COR-L47 (cell line): ENCODE data around the gene CEP83.
A peak's percentile ranks its signal among the peaks of the same experiment; 100 is the strongest.
"Not testable (repeated sequence)": the region's sequence is repeated elsewhere in the genome, so short reads cannot be mapped to it uniquely, and the experiment has no call there.

ENCODE experiments used
- DNase-seq: peaks from one replicate; lab custom pipeline; 2025; lab: John Stamatoyannopoulos, UW

Gene CEP83

DNA sequence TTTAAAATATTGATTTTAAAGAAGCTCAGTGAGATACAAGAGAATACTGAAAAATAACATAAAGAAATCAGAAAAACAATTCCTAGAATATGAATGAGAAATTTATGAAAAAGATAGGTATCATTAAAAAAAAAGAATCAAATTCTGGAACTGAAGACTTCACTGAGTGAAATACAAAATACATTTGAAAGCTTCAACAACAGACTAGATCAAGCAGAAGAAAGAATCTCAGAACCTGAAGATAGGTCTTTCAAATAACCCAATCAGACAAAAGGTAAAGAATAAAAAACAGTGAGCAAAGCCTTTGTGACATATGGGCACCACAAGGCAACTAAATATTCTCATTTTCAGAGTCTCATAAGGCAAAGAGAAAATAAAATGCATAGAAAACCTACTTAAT is 29.4 kb downstream of the CEP83 start:
- no peak for DNase-seq

DNA sequence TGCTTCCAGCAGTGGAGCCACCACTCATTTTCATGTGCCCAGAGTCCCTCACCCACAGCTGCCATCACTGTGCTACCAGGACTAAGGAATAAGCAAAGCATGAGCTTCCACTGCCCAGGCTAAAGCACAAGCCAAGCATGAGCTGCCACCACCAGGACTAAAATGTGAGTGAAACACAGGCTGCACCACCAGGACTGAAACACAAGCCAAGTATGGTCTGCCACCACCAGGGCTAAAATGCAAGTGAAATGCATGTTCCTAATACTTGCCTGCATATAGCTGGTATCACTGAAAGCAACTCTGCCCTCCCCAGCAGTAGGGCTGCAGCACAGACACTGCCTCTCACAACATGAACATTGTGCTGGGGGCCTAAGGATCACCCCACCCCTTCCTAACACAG is 30.0 kb downstream of the CEP83 start:
- no peak for DNase-seq

DNA sequence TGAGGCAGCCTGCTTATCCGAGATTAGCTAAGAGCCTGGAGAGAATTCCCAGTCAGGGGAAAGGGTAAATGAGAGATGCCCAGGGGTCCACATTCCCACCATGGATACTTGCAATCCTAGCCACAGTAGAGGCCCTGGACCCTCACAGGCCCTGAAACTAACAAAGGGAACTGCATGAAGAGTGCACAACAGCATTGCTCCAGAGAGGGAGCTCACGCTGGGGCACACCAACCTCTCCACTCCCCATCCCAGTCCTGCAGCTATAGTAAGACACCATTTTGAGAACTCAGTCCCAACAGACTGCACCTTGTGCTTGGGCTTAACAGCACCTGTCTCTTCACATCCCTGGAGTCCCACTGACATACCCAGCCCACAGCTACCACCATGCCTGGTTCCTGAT is 30.5 kb downstream of the CEP83 start:
- no peak for DNase-seq

DNA sequence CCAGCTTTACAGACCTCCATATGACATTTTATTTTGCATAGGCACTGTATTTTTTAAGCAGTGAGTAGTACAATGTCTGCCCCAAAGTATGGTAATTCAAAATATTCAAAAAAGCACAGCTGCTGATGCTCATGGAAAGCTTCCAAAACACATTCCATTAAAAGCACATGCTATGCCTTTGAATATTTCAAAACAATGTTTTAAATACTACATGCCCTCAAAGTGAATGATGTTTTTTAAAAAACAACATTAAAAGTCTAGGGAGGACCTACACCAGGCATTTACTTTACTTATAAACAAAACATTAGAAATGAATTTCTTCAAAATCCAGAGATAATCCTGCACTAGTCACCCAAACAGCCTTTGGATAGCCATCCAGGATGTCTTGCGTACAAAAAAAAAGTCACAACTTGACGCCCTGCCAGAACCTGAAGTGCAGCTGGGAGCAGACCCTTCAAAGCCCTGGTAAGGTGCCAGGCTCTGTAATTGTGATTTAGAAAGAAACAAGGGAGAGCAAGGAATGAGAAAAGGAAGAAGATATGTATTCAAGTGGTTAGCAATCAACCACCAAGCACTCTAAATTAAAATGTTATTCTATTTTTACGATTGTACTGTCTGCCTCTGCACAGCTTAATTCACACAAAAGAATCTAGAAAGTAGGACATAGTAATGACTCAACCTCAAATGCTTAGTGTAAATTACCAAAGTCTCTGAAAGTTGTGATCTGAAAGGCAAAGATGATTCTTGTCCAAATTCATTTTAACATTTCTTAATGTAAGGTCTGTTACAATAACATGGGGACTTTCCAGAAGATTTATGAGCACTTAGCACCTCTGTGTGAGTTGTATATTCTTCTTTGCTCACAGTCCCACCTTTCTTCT is 31.9 kb downstream of the CEP83 start:
- DNase-seq = peak; percentile 41

DNA sequence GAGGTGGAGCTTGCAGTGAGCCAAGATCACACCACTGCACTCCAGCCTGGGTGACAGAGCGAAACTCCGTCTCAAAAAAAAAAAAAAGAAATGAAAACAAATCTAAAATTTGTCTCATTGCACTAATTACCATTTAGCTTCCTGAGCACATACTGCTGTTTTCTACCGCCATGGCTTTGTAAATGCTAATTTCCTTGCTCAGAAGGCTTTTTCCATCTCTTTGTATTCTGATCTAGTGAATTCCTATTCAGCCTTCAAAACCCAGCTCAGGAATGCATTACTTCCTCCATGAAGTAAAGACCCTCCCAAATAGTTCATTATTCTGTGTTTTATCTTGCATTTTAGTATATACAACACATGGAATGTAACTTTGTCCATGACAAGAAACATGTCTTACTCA is 33.6 kb downstream of the CEP83 start:
- no peak for DNase-seq

DNA sequence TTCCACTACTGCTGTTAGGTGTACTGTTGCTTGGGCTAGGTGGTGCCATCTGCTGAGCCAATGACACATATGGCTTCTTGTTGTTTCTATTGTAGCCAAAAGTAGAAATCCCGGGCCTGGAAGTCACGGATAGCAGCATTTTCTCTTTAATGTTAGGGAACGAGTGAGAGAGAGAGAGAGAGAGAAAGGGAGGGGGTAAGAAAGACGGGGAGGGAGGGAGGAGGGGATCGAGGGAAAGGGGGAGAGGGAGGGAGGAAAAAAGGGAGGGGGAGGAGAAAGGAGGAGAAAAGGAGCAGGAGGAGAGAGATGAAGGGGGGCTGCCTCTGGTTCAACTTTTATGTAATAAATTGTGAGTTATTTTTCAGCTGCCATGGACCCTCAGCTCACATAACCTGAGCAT is 34.8 kb downstream of the CEP83 start:
- not testable (repeated sequence) for DNase-seq

DNA sequence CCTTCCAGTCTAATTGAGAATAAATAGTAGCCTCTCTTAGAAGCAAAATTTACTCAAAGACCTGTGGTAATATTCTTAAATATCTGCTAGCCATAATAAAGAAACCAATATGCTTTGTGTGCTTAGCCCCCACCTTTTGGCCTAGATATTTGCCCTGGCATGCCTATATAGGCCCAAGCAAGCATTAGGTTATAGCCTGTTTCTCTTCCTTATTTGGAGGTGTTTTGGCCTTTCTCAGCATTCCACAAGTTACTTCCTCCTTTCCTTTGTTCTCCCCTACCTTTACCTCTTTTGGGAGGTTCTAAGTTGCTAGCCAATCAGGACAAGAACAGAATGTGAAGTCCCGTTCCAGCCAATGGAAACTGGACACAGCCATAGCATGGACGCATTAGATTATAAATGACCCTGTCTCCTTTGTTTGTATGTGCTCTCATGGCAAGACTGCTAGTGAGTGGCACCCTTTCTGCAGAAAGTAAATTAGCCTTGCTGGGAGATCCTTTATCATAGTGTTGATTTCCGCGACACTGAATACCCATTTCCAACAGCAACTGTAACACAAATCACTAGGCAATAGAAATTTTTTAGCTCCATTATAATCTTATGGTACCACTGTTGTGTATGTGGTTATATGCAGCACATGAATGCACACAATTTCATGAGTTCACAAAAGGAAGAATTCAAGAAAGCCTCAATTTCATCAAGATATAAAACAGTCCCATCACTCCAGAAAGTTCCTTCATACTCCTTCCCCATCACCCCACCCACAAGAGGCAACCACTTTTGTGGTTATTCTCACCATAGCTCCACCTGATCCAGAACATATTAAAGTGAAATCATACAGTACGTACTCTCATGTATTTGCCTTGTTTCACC is 37.6 kb downstream of the CEP83 start:
- DNase-seq = no peak

DNA sequence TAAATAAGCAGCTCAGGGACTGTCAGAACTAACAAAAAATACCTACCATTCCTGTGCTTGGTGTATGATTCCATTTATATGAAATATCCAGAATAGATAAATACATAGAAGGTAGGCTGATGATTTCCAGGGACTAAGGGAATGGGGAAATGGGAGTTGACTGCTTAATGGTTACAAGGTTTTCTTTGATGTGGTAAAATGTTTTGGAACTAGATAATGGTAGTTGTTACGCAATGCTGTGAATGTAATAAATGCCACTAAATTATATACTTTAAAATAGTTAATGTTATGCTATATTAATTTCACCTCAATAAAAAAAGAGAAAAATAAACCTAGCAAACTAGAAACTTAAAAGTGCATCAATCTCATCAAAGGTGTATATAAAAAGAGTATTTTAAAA is 41.1 kb downstream of the CEP83 start:
- DNase-seq = no peak

DNA sequence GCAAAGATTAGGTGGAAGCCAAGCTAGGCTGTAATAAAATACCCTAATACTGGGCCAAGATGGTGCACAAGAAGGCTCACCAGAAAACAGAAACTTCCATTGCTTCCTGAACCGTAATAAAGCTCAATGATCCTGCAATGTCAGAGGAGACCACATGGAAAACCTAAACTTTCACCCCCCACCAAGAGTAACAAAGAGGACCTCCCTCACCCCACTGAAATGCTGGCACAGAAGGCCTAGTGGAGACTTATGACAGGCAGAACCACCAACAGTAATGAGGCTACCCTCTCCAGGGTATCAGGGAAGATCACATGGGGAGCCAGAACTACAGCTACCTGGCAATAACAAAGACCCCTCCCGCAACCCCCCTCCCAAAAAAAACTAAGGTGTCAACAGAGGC is 43.1 kb downstream of the CEP83 start:
- DNase-seq = no peak

DNA sequence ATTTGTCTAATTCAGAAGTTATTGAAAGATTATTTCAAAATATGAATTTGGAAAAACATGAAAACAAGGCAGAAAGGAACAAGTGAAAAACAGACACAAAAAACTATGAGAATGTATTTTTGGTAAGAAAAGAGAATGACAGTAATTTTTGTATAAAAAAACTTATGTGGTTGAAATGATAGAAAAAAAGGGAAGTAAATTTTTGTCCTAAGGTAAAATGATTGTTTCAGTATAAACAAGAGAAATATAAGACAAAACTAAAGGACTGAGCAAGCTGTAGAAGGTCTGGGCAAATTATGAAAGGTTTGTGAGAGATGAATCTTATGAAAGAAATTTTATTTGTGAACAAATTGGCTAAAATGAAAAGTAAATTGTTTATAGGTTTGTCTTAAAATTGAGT is 44.6 kb downstream of the CEP83 start:
- DNase-seq = no peak

DNA sequence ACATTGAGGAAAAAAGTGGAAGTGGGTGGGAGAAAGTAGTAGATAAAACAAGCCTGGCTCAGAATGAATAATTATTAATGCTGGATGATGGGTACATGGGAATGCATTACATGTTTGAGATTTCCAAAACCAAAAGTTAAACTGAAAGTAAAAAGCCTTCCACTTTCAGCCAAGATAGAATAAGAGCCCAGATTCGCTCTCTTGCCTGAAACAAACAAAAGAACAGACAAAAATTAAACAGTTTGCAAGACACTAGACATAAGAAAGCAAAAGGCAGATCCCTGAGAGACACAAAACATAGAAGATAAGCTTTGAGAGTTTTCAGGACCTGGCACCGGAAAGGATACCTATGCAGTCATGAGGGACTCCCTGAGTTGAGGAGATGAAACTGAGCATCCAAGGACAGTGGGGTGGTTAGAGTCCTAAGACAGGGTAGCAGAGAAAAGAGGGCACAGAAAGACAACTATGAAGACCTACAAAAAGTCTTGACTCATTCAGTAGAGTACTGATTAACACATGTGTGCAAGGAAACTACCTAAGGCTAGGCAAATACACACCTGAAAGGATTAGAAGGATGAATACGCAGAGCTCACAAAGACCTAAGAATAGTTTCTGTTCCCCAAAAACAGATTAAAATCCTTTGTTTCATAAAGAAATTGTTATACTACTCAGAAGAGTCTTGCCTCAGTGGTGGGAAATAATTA is 54.1 kb downstream of the CEP83 start:
- no peak for DNase-seq

DNA sequence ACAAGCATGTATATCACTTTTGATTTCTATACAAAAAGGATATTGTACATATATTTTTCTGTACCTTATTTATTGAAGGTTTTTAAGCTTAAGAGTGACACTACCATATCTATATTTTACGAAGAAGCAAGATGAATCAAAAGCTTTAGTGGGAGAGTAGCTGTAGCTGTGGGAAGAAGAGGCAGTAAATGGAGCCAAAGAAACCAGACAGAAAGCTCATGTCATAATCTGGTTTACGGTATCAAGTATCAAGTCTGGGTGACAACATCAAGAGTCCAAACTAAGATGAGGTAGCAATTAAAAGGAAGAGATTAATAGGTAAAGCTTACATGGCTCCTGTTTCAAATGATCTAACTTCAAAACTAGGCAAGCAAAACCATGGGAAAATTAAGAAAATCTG is 54.8 kb downstream of the CEP83 start:
- no peak for DNase-seq

DNA sequence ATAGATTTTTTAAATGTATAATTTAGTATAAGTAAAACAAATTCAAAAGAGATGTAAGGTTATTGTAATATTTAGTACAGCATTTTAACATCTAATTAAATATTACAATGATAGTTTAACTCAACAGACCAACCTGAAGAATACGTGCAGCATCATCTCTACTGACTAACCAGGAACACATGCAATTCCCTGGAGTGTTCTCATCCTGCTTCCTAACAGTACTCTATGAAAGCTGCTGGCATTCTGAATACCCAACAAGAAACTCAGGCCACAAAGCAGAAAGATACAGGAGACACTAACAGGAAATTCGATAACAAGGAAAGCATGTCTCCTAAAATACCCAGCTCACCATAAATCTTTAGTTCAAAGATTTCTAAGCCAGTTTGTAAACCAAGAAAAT is 58.3 kb downstream of the CEP83 start:
- DNase-seq = no peak

DNA sequence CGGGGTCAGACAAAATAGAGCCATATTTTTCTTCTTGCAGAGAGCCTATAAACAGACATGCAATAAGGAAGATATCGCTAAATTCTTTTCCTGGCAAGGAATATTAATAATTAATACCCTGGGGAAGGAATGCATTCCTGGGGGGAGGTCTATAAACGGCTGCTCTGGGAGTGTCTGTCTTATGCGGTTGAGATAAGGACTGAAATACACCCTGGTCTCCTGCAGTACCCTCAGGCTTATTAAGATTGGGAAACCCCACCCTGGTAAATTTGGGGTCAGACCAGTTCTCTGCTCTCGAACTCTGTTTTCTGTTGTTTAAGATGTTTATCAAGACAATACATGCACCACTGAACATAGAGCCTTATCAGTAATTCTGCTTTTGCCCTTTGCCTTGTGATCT is 61.0 kb downstream of the CEP83 start:
- DNase-seq = not testable (repeated sequence)

DNA sequence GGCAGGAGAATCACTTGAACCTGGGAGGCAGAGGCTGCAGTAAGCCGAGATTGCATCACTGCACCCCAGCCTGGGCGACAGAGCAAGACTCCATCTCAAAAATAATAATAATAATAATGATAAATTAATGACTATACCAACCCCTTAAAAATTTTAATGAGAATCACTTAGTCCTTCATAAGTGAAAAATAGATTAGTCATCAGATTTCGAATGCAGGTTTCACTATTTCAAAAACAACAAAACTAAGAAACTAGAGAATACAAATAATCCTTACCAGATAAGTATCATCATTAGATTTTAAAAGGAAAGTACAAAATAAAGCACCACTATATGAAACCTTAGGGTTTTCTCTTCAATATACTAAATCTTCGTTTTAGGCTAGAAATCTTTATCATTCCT is 62.3 kb downstream of the CEP83 start:
- no peak for DNase-seq

DNA sequence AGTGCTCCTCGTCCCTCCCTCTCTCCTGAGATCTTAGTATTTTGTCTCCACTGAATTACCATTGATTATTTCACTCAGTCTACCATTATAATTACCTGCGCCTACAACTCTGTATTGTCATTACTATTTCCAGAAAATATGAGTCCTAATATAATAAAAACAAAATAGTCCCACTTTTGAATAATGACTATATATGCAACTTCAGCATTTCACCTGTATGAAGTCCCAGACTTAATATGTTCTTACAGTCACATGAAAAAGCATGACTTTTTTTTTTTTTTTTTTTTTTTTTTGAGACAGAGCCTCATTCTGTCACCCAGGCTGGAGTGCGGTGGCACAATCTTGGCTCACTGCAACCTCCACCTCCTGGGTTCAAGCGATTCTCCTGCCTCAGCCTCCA is 63.7 kb downstream of the CEP83 start:
- DNase-seq = not testable (repeated sequence)

DNA sequence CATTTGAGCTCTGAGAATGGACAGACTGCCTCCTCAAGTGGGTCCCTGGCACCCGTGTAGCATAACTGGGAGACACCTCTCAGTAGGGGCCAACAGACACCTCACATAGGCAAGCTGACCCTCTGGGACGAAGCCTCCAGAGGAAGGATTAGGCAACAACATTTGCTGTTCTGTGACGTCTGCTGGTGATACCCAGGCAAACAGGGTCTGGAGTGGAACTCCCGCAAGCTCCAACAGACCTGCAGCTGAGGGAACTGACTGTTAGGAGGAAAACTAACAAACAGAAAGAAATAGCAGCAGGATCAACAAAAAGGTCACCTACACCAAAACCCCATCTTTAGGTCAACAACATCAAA is 69.6 kb downstream of the CEP83 start:
- DNase-seq = no peak

DNA sequence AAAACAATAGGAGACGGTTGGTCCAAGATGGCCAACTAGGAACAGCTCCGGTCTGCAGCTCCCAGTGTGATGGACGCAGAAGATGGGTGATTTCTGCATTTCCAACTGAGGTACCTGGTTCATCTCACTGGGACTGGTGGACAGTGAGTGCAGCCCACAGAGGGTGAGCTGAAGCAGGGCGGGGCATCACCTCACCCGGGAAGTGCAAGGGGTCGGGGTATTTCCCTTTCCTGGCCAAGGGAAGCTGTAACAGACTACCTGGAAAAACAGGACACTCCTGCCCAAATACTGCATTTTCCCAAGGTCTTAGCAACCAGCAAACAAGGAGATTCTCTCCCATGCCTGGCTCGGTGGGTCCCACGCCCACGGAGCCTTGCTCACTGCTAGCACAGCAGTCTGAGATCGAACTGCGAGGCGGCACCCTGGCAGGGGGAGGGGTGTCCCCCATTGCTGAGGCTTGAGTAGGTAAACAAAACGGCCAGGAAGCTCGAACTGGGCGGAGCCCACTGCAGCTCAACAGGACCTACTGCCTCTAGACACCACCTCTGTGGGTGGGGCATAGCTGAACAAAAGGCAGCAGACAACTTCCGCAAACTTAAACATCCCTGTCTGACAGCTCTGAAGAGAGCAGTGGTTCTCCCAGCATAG is 70.1 kb downstream of the CEP83 start:
- DNase-seq = not testable (repeated sequence)

DNA sequence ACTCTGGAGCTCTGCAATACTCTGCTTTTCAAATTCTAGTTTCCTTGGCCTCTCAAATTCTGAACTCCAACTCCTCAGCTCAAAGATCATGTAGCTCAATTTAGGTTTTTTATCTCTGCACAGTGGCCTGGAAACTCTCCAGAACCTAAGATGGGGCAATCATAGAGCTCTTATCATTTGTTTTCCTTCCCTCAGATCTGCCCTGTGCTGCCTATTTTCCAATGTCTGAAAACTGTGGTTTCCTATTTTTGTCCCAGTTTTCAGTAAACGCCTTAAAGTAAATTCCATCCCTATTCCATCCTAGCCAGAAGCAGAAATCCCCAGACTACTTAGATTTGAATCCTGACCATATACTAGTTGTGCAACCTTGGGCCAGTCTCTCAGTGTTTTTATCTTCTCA is 73.2 kb downstream of the CEP83 start:
- no peak for DNase-seq

DNA sequence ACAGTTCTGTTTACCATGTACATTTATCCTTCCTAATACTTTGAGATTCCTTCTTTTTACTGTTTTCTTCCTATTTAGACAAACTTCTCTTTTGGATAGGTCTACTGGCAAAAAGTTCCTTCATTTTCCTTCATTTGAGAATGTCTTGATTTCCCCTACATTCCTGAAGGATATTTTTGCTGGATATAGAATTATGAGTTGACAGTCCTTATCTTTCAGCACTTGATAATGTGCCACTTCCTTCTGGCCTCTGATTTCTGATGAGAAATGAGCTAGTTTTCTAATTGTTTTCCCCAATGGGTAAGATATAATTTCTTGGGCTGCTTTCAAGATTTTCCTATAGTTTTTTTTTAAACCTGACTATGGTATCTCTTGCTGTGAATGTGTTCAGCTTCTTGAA is 75.6 kb downstream of the CEP83 start:
- DNase-seq = no peak

DNA sequence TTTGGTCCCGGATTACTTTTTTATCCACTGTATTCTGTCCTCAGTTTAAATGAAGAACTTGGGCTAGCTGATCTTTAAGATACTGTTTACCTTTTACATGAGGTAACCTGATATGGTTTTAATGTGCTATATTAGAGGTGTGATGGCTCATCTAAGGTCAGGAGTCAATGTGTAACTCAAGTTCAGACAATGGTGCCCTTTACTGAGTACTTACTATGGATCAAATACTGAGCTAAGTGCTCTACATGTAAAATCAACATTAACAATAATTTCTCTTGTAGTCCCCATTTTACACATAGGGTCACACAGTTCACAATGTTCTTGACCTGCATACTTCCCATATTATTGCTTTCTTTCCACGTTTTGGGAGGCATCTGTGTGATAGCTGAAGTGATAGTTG is 79.2 kb downstream of the CEP83 start:
- DNase-seq = no peak

DNA sequence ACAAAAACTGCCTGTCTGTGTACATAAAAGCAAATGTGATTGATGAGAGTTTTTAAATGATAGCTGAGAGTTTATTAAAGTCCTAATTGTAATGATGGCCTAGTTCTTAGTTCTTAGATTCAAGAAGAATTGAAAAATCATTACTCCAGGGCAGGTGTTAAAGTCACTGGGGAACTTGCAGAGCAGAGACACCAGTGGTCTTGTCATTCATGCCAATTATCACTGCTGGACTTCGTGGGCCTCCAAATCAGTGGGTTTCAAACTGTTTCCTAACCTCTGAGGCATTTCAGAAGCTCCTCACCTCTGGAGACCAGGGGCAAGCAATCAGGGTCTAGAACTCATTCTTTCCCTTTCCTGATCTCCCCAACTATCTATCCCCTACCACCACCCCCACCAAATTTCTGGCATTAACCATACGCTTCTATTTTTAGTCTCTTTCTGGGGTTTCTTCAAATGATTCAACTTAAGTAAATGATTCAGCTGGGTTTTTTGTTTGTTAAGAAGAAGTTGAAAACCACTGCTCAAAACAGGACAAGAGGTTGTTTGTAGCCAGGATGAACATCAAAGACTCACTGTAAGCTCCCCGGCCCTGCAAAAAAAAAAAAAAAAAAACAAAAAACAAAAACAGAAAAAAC is 80.1 kb downstream of the CEP83 start:
- DNase-seq = no peak
